DND-41 (cell line): ENCODE measurements around the gene PEX16.

Experiments used
- ATAC-seq: fragments of 200-7000 bp; cut with Tn5 transposase; 3 replicates; pipeline ENCODE4 v1.9.1; 2021; ENCODE audit warnings: low read depth; ENCODE audit not compliant: insufficient read depth
- DNase-seq: peaks from one replicate; pipeline ENCODE4 v3.0.0-alpha.2; 2020
- H2AFZ ChIP-seq: 2 replicates; pipeline ENCODE4 v1.6.0; 2012; ENCODE audit warnings: low read depth, low read length
- H3K27ac ChIP-seq: 2 replicates; pipeline ENCODE4 v1.5.1; 2012; ENCODE audit warnings: low read length, inconsistent platforms
- H3K27me3 ChIP-seq: fragments of 200-600 bp; sonication (generic); 2 replicates; pipeline ENCODE4 v1.6.0; 2012; ENCODE audit warnings: low read length, mild to moderate bottlenecking, inconsistent platforms; ENCODE audit not compliant: insufficient read depth, poor library complexity
- H3K36me3 ChIP-seq: 2 replicates; pipeline ENCODE4 v1.5.1; 2012; ENCODE audit warnings: low read length, inconsistent platforms; ENCODE audit not compliant: insufficient read depth
- H3K4me1 ChIP-seq: 2 replicates; pipeline ENCODE4 v1.5.1; 2012; ENCODE audit warnings: mild to moderate bottlenecking, low read length; ENCODE audit not compliant: insufficient read depth
- H3K4me2 ChIP-seq: 2 replicates; pipeline ENCODE4 v1.6.0; 2012; ENCODE audit warnings: mild to moderate bottlenecking, moderate library complexity, low read length, inconsistent platforms; ENCODE audit not compliant: insufficient read depth
- H3K4me3 ChIP-seq, 2 experiments: fragments of 200-600 bp in 1 of 2; shearing (Covaris generic) in 1 of 2; 2 replicates each; pipeline ENCODE4 v1.5.1; 2012 to 2016; ENCODE audit warnings: inconsistent platforms in 2 of 2, low read length in 2 of 2, mild to moderate bottlenecking in 2 of 2, low read depth in 1 of 2, moderate library complexity in 1 of 2
- H3K79me2 ChIP-seq: 2 replicates; pipeline ENCODE4 v1.6.0; 2012; ENCODE audit warnings: low read length, inconsistent platforms; ENCODE audit not compliant: insufficient read depth
- H3K9ac ChIP-seq: 2 replicates; pipeline ENCODE4 v1.6.0; 2012; ENCODE audit warnings: low read depth, mild to moderate bottlenecking, inconsistent platforms, low read length, moderate library complexity
- H3K9me3 ChIP-seq: 2 replicates; pipeline ENCODE4 v1.5.1; 2012; ENCODE audit warnings: low read length, moderate library complexity, mild to moderate bottlenecking, inconsistent platforms; ENCODE audit not compliant: insufficient read depth, severe bottlenecking
- H4K20me1 ChIP-seq: 2 replicates; pipeline ENCODE4 v1.6.0; 2012; ENCODE audit warnings: low read length; ENCODE audit not compliant: insufficient read depth
- CTCF ChIP-seq: IDR thresholded peaks from 2 replicates; pipeline ENCODE4 v1.5.1; 2012; ENCODE audit warnings: borderline replicate concordance, low read length, moderate library complexity, mild to moderate bottlenecking; ENCODE audit not compliant: poor library complexity, severe bottlenecking; ENCODE audit errors: extremely low read depth
- EZH2 ChIP-seq: IDR thresholded peaks from 3 replicates; pipeline ENCODE4 v1.6.1; 2012; ENCODE audit warnings: borderline replicate concordance, low read depth, mild to moderate bottlenecking, moderate library complexity, low read length, inconsistent platforms; ENCODE audit not compliant: severe bottlenecking

Gene PEX16

GRCh38 chr11:45879803-45880686 lies 37.6 kb downstream of the PEX16 start:
- Histone ChIP-seq H3K4me1 (peaks cover 3% of the 10 kb centered on the region), H3K4me2 (no peak overlapping the region), H3K27me3 (no peaks in the 10 kb centered on the region), H2AFZ (no peak overlapping the region), H3K9ac (no peak overlapping the region), H4K20me1 (peaks cover 25% of the 10 kb centered on the region), H3K4me3 (no peak overlapping the region), H3K36me3 (peaks cover 43% of the 10 kb centered on the region), H3K9me3 (no peaks in the 10 kb centered on the region), H3K27ac (no peak overlapping the region), H3K79me2 (no peaks in the 10 kb centered on the region)
- no peak for TF ChIP-seq CTCF
- no peak for TF ChIP-seq EZH2
- no peak for DNase-seq
- no peak for ATAC-seq

GRCh38 chr11:45877845-45878244 lies 39.8 kb downstream of the PEX16 start:
- H3K4me2 ChIP-seq, result no peak overlapping the region
- no peak for DNase-seq
- H3K27ac ChIP-seq, result no peak overlapping the region
- no peaks in the 10 kb centered on the region for H3K27me3 ChIP-seq
- H3K4me3 ChIP-seq, result no peak overlapping the region
- H4K20me1 ChIP-seq, result peaks cover 9% of the 10 kb centered on the region; the same call in 1 of the 2 replicates
- no peaks in the 10 kb centered on the region for H3K9me3 ChIP-seq
- TF ChIP-seq EZH2, result no peak
- no peak for TF ChIP-seq CTCF
- H3K9ac ChIP-seq, result no peak overlapping the region
- no peaks in the 10 kb centered on the region for H3K79me2 ChIP-seq
- ATAC-seq, result no peak
- no peaks in the 10 kb centered on the region for H3K4me1 ChIP-seq
- peaks cover 52% of the 10 kb centered on the region for H3K36me3 ChIP-seq
- no peak overlapping the region for H2AFZ ChIP-seq

- Histone ChIP-seq H3K79me2 (no peaks in the 10 kb centered on the region), H3K9me3 (no peaks in the 10 kb centered on the region), H2AFZ (no peak overlapping the region), H3K27me3 (no peaks in the 10 kb centered on the region), H3K36me3 (peaks cover 56% of the 10 kb centered on the region), H4K20me1 (peaks cover 10% of the 10 kb centered on the region; the same call in 1 of the 2 replicates), H3K27ac (no peak overlapping the region), H3K4me3 (no peak overlapping the region), H3K4me1 (no peaks in the 10 kb centered on the region), H3K4me2 (no peak overlapping the region), H3K9ac (no peak overlapping the region)
- TF ChIP-seq CTCF (no peak), EZH2 (no peak)
- DNase-seq (no peak), ATAC-seq (no peak)
Measured at GRCh38 chr11:45877221-45877620, 40.5 kb downstream of the PEX16 start.
